ENCODE results near the gene TRIO. TPM values are rescaled to one million over a fixed set of nuclear protein-coding genes. Genes with fewer than 3 reads are reported as not detected.

TRIO gene
- total RNA-seq, 1 donor from 2014 or later = 34.9 TPM

DNA sequence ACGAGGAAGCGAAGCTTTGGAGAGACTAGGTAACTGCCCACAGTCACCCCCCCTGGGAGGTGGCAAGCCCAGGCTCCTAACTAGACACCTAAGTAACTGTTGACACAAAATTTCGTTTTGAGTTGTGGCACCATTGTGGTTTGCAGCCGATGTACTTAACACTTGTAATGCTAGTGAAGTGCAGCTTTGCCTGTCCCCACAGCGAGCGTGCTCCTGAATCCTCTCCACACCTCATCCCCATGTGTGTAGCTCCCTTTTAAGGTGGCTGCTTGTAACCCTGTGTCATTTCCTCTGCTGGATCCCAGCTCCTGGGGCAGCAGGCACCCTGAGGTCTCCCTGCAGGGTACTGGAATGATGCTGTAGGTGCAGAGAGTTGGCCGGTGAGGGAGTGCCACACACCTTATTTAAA lies 114.9 kb downstream of the TRIO start:
- no peak for ATAC-seq
- no peak for DNase-seq (ENCODE audit: low spot score)

DNA sequence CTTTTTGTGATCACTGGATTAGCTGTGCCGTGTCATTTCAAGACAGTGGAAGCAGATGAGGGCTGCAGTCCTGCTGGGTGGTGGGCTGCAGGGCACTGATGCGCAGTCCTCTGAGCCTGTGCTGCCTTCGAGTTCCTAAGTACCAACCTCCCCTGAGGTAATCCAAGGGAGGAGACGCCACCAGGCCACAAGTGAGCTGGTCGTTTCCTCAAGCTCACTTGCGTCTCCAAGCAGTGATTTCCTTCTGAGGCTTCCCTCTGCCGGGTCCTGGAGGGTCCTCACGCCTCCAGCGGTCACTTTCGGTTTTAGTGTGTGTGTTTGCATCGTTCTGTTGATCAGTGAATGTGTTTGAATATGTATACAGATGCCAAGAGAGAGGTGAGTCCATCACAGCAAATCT lies 115.7 kb downstream of the TRIO start:
- peak; percentile 26 for ATAC-seq
- DNase-seq (ENCODE audit: low spot score) = no peak

DNA sequence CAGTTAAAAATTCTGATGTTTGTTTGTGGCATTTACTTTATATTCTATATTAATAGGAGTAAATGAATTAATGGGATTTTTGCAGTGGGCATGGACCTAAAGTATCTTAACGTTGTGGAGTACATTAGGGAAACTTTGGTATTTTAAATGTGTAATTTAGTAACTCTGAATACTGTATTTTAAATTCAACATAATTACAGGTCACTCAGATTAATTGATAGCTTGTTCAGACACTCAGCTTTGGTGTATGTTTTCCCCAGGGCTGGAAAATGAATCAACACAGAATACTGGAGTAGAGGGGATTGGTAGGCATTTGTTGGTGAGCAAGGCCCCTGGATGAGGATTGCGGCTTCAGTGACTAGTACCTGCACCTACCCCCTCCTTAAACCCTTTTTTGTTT lies 117.5 kb downstream of the TRIO start:
- DNase-seq (ENCODE audit: low spot score) = no peak
- ATAC-seq = no peak

DNA sequence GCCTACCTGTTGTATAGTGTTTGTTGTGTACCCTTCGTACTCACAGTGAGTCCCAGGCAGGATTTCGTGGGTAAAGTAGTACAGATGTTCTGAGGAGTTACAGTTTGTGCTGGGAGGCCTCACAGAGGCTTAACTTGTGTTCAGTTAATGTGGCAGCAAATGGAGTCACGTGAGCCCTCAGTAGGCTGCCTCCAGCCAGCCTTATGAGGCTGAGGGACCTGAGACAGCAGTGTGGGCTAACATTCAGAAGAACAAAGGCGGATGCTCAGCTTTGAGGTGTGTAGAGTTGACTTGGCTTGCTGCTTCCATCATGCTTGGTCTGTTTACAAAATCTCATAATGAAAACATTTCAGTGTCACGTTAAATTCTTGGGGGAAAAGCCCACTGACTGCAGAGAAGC lies 118.1 kb downstream of the TRIO start:
- ATAC-seq (no peak), DNase-seq (ENCODE audit: low spot score) (no peak)

DNA sequence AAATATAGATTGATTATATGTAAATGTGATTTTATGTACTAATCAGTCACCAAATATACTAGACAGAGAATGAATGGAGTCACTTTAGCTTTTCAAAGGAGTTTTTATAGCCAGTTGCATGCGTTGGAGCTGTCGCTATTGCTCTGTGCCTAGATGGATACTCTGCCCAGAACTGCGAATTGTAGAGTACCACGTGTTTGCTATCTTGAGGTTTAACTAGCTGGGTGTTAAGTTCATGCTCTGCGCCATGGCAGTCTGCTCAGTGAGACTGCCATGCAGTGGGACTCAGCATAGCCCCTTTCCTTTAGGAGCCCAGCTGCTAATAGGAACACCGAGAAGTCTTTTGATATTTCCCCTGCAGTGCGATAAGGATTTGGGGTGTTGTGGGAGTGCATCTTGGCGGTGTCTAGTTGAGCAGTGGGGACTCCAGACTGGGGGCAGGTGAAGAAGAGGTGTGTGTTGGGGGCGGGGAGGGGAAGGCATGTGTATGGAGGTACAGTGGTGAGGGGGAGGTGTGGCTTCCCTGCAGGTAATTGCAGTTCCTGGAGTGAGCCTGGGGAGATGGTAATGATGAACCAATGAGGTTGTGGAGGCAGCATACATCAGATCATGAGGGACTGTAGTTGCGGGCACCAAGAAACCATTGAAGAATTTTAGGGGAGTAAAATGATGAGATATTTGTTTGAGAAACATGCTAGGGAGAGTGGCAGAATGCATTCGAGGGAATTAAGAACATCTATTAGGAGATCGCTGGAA lies 118.9 kb downstream of the TRIO start:
- ATAC-seq = no peak
- DNase-seq (ENCODE audit: low spot score) = no peak

DNA sequence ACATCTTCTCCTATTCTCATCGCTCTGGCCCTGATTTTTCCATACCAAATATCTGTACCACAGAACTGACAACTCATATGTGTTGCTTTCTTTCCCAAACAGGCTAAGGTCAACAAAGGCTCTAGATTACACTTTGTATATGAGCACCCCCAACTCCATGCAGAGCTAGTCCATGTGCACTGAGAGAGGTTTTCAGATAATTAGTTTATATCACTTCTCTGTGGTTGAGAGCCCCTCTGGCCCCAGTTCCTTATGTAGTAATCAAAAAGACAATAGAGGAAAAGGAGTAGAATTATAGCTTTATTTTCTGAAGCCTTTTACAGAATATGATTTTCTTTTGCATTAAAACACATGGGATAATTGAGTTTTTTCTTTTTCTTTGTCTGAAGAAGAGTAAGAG lies 120.0 kb downstream of the TRIO start:
- DNase-seq (ENCODE audit: low spot score) = no peak

DNA sequence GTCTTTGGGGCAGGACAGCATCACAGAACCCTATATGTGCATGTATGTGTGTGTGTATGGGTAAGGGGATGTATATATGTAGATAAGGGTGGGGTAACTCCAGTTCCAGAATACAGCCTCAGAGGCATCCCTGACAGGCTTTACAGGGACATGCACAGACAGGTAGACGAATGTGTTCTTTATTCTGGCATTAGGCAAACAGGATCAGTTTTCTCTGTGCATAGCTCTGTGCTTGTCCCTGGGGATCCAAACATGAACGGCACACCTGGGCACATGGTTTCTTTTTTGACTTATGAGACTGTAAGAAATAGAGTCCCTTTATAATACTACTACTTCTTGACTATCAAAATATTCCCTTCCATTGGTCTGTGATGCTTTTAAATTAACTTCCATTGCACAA lies 120.6 kb downstream of the TRIO start:
- no peak for ATAC-seq
- DNase-seq (ENCODE audit: low spot score) = no peak

More for the DNA sequence above, 120.0 kb downstream of the TRIO start:
- ATAC-seq = no peak

DNA sequence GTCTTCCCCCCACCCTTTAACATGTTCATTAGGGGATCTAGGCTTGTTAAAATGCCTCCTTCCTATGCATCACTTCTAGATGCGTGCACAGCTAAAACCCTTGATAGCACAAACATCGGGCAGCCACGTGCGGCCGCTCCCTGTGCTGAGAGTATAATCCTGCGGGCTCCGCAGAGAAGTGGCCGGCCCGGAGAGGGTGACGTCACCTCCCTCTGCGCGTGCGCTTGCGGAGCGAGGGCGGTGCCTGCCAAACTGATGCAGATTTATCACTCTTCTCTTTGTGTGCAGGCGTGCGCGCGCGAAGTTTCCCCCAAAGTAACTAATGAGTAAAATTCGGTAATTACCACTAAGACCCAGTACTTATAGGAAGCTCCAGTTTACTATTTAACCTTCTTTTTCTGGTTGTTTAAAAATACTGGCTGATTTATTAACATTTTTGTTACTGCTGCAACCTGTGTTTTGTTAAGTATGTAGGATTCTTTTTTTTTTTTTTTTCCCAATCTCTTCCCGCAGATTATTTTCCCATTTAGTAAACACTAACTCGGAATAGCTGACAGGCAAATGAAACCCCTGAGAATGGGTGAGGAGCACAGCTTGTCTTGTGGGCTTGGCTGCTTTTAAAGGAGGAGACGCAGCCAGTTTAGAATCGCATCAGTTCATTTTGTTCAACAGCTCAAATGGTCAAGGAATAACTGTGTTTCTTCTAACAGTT lies 121.6 kb downstream of the TRIO start:
- ATAC-seq (peak; percentile 97), DNase-seq (ENCODE audit: low spot score) (peak; percentile 88)

DNA sequence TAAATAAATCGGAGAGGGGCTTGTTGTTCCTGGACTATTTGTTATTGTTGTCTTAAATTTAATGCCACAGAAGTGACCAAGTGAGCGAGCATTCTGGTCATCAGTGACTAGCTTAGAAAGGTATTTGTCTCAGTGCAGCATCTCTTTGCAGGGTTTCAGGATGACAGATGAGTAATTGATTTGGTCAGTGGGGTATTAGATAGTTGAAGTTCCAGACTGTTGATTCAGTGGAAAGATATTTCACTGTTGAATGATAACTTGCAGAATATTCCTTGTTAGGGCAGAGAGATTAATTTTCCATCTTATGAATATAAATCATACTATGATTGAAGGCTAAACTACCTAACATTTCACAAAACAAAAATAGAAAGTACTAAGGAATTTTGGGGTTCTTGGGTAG lies 122.4 kb downstream of the TRIO start:
- no peak for ATAC-seq
- no peak for DNase-seq (ENCODE audit: low spot score)

DNA sequence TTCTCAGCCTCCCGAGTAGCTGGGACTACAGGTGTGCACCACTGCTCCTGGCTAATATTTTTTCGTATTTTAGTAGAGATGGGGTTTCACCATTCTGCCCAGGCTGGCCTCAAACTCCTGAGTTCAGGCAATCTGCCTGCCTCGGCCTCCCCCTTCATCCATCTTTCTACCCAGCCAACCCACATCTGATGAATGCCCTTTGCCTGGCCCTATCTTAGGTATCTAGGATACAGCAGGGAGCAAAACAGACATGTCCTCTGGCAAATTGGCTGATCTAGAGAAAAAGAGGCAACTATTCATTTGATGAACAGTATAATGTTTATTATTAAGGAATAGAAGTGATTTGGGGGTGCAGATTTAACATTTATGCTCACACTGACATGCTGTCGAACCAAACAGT lies 123.0 kb downstream of the TRIO start:
- DNase-seq (ENCODE audit: low spot score) = no peak
- no peak for ATAC-seq

DNA sequence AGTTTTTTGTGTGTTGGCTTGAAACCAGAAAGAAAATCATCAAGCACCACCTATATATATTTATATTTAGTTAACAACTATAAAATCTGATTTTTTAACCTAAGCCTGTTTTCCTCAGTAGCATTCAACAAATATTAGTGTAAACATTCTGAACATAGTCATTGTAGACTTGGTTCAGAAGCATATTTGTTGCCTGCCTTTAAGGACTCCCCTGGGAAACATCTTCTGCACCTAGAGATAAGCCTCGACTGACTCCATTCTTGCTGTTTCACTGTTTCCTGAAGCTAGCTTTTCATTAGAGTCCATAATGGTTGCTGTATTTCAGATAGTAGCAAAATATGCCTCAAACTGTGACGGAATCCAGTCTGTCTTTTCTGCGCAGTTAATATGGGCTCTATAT lies 123.5 kb downstream of the TRIO start:
- ATAC-seq (no peak), DNase-seq (ENCODE audit: low spot score) (no peak)

DNA sequence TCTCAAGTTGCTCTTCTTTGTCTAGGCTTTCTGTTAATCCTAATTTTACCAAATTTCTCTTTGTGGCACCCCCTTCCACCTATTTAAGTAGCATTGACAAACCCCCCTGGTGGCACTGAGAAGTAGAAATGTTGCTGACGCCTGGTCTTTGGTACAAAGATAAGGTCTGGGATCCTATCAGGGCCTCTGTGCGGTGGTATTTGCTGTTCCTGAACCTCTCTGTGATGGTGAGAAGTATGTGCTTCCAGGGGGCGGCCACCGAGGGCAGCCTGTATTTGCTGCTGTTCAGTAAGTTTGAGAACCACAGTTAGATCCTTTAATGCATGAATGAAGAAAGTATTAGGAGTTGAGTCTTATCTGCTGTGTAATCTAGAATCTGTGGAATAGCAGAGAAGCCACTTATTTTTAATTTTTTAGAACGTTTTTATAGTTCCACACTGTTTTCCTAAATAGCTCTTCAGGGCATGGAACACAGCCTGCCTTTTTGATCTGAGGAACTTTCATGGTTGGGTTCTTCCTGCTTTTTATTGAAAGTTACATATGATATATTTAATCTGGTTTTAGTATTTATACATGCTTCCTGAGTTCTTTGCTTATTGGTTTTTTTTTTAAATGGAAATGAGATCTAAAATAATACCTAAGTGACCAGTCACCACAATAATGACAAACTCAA lies 124.2 kb downstream of the TRIO start:
- no peak for DNase-seq (ENCODE audit: low spot score)
- ATAC-seq = no peak

DNA sequence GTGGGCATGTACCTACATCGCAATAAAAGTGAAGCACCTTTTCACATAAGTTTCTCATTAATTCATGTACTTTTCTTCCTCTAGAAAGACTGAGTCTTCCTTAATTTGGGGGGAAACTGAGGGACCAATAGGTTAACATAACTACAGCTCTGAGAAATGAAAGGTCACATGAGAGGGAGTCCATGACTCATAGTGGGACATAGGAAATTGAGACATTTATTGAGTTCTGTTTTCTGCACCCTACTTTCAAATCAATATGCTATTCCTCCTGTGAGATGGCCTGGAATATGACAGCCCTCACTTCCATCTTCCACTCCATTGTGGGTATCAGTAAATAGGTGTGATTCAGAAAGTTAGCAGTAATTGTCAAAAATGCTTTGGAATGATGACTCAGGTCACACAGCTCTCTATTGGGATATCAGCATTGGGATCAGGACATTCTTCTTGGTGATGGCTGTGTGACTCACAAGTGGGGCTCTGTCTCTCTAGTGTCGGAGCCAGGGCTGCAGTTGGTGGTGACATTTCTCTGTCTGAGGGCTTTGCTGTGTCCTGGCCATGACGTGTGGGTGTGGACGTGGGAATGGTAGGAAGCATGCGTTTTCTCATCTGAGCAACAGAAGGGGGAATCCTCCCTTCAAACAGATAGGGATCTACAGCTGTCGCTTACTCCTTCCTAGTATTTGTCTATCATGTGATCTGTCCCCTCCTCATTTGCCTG lies 125.0 kb downstream of the TRIO start:
- ATAC-seq (no peak), DNase-seq (ENCODE audit: low spot score) (no peak)

DNA sequence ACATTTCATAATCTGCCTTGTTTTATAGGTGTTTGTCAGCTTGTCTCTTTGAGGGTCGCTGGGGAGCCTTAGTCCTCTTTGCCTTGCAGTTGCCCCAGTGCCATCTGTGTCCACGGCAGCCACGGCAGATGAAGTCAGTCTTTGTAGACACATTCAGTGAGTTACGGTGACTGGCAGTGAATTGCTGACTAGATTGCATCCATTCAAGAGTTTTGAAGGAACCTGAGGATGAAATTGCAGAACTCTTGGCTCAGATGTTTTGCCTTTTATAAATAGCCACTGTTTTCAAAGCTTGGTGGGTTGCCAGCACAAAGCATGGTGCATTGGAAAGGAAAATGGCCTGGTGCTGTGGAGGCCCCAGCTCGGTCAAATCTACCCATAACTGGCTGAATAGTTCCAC lies 125.6 kb downstream of the TRIO start:
- ATAC-seq (no peak), DNase-seq (ENCODE audit: low spot score) (no peak)

DNA sequence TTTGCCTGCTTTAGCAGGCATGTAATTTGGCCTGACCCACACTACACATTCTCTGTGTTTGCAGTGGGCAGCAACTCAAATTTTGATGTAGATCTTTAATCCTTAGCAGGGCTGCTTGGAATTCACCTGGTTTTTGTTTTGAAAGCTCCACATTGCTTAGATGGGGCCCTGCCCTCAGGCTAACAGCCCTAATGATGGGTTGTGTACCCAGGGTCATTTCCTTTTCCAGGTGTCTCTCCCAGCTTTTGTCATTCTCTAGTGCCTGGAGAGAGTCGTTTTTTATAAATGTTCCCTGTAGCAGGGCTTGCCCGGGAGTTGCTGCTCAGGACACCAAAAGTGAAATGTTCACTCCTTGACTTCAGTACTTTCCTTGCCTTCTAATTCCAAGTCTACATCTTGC lies 126.3 kb downstream of the TRIO start:
- DNase-seq (ENCODE audit: low spot score) (no peak), ATAC-seq (no peak)

DNA sequence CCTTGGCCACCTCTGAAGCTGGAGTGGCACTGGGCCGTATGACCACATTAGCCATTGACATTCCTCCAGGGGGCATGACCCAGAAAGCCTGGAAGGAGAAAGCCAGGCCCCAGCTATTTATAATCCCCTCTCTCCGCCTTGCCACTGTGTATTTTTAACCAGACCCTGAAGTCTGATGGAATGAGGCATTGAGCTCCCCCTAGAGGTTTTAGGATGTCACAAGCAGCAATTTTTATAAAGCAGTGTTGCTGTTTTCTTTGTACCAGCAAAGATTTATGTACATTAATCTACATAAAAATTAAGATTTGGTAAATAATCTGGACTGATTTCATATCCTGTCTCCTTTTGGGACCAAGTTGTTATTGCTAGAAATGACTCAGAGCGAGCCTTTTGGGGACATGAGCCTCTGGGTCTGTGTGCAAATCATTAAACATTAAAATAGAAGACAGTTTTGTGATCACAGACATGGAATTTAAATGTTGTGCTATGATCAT lies 127.1 kb downstream of the TRIO start:
- DNase-seq (ENCODE audit: low spot score) (no peak), ATAC-seq (peak; percentile 91)

DNA sequence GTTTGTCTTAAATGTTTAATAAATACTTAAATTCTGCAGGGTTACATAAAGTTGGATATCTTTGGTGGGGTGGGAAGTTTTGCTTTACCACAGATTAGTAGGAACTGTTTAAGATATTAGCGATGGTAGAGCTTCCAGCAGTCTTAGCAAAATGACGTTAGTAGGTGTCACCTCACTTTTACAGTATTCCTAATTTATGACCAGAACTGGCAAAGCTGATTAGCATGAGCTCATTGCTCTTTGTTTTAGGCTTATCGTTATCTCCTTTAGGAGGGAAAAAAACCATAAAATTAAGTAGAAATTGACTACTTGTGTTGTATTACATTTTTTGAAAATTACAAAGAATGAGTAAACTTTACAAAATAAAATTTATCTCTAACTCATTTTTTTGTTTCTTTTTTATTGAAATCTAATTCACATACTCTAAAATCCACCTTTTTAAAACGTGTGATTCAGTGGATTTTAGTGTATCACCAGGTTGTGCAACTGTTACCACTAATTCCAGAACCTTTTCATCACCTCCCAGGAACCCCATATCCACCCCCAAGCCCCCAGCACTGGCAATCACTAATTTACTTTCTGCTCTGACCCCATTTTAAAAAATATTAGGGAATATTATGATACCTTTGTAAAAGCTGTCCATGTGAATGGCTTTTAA lies 129.5 kb downstream of the TRIO start:
- DNase-seq (ENCODE audit: low spot score) (no peak), ATAC-seq (no peak)

DNA sequence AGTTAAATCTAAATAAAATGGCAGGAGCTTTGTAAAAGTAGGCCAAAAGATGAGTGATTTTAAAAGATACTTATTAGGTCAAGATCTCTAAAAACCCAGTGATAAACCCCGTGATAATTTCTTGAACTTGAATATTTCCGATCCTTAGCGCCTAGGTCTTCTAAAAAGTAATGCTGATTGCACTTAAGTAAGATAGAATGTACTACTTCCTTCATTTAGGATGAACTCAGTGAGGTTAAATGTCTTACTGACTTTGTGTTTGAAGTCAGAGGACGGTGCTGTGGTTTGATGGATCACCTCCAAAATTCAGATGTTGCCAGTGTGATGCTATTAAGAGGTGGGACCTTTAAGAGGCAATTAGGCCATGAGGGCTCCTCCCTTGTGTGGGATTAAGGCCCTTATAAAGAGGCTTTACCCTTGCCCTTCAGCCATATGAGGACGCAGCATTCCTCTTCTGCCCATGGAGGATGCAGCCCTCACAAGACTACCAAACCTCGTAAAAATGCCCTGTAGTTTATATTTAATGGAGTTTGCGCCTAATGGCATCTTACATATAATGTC lies 130.1 kb downstream of the TRIO start:
- ATAC-seq (no peak), DNase-seq (ENCODE audit: low spot score) (no peak)

DNA sequence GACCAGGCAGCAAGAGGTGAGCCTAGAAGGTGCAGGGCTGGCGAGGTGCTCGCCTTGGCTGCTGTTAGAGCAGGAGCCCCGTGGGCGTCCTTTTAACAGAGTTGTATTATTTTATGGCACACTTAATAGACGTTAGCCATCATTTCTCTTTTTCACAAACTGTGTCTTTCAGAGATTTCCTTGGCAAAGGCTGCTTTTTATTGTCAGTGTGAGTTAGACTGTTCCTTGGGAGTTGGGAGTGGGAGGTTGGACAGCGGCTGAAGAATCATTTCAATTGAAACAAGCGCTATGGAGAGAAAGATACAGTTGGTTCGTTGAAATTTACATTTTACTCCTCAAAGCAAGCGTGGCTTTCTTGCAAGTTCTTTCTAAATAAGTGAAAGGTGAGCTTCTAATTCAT lies 133.2 kb downstream of the TRIO start:
- ATAC-seq (no peak), DNase-seq (ENCODE audit: low spot score) (no peak)
